A673 (cell line): ENCODE measurements around the gene DLGAP1. TPM values are rescaled to one million over a fixed set of nuclear protein-coding genes. Genes with fewer than 3 reads are reported as not detected.

Source experiments
- BruUV-seq: library from RNA; stranded (reverse); fragments of 400-500 nt; replicated peaks from 2 replicates; lab custom pipeline; 2021; lab: Mats Ljungman, UMichigan
- CTCF ChIA-PET: fragments of 300-600 bp; sonication (Branson Sonifier 250); formaldehyde crosslinking; loops from one replicate; lab custom pipeline; 2022; ENCODE audit warnings: antibody characterized with exemption; lab: Charles Lee
- POLR2A ChIA-PET: fragments of 300-600 bp; sonication (Branson Sonifier 250); formaldehyde crosslinking; loops from one replicate; lab custom pipeline; 2022; ENCODE audit warnings: antibody characterized with exemption; ENCODE audit not compliant: low non-redundant PET; lab: Charles Lee
- DNase-seq: peaks from one replicate; pipeline ENCODE4 v3.0.0-alpha.2; 2015; ENCODE audit warnings: low spot score
- H3K27ac ChIP-seq: fragments of 200-600 bp; sonication (generic); 2 replicates; pipeline ENCODE4 v1.5.1; 2016; ENCODE audit warnings: mixed run types, low read depth, mild to moderate bottlenecking, mixed read lengths, antibody characterized with exemption, low read length; ENCODE audit not compliant: poor library complexity, severe bottlenecking
- H3K27me3 ChIP-seq: fragments of 200-600 bp; sonication (generic); replicated peaks from 2 replicates; pipeline ENCODE4 v1.6.1; 2017; ENCODE audit warnings: mixed run types, low read depth, mild to moderate bottlenecking, mixed read lengths, antibody characterized with exemption, low read length; ENCODE audit not compliant: insufficient read depth, poor library complexity
- H3K36me3 ChIP-seq: fragments of 200-600 bp; sonication (generic); 2 replicates; pipeline ENCODE4 v1.6.1; 2016; ENCODE audit warnings: mixed run types, mild to moderate bottlenecking, mixed read lengths, antibody characterized with exemption, low read length; ENCODE audit not compliant: insufficient read depth, poor library complexity, severe bottlenecking
- H3K4me1 ChIP-seq: fragments of 200-600 bp; sonication (generic); 2 replicates; pipeline ENCODE4 v1.6.1; 2017; ENCODE audit warnings: mixed run types, mild to moderate bottlenecking, mixed read lengths, antibody characterized with exemption, low read length; ENCODE audit not compliant: insufficient read depth, poor library complexity, severe bottlenecking
- H3K4me3 ChIP-seq: fragments of 200-600 bp; sonication (generic); 2 replicates; pipeline ENCODE4 v1.5.1; 2016; ENCODE audit warnings: low read depth, mixed run types, mild to moderate bottlenecking, mixed read lengths, low read length; ENCODE audit not compliant: poor library complexity, severe bottlenecking
- H3K9me3 ChIP-seq: fragments of 200-600 bp; sonication (generic); 2 replicates; pipeline ENCODE4 v1.6.1; 2016; ENCODE audit warnings: mixed run types, low read depth, mild to moderate bottlenecking, mixed read lengths, antibody characterized with exemption, low read length; ENCODE audit not compliant: poor library complexity, severe bottlenecking
- EZH2 ChIP-seq: fragments of 200-600 bp; sonication (generic); IDR thresholded peaks from 2 replicates; pipeline ENCODE4 v1.6.1; 2017; ENCODE audit warnings: borderline replicate concordance, low read depth, mild to moderate bottlenecking, mixed read lengths, antibody characterized with exemption, low read length; ENCODE audit not compliant: poor library complexity, severe bottlenecking
- intact Hi-C: fragments of 100-400 bp; cut with micrococcal nuclease; formaldehyde crosslinking; loops from one replicate; pipeline ENCODE4 v1.10.0; 2022; ENCODE audit not compliant: unreplicated experiment
- total RNA-seq: library from RNA; stranded (reverse); gene quantifications from 2 replicates; pipeline ENCODE4 v1.2.3, GENCODE V29; 2021
- TF ChIP-seq, protein P1 (sequence below): fragments of 300-800, 200-600 bp; sonication (generic); conservative IDR thresholded peaks from 2 replicates; pipeline ENCODE4 v1.5.1; 2017; ENCODE audit warnings: low read depth, mild to moderate bottlenecking, antibody characterized with exemption, low read length, moderate library complexity, mixed read lengths

DLGAP1 gene
- total RNA-seq, 1 experiment from 2014 or later = 135 TPM

DNA sequence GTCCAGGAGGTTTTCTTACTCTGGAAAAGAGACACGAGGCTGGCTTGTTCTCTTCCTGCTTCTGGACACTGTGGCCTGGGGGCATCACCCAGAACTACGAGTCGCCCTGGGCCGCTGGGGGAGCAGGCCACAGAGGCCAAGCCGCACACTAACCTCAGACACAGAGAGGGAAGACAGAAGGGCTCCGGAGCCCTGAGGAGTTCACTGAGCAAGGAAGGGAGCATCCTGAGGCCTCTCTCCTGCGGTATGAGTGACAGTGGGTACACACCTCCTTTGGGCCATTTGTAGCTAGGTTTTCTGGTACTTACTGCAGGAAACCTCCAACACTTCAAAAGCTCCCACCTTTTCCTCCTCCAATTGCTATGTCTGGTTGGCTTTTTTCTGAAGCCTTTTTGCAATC, 494.1 kb downstream of the DLGAP1 start:
- H3K4me1 ChIP-seq = peaks cover 7% of the 10 kb centered on the region
- no peaks in the 10 kb centered on the region for H3K9me3 ChIP-seq
- H3K4me3 ChIP-seq = no peak overlapping the region
- intact Hi-C loops = no loop called here
- no TSS peak for BruUV-seq
- no peak overlapping the region for H3K27ac ChIP-seq
- no peaks in the 10 kb centered on the region for H3K36me3 ChIP-seq
- POLR2A ChIA-PET = no interaction called here
- no peaks in the 10 kb centered on the region for H3K27me3 ChIP-seq
- no peak for DNase-seq
- no peak for TF ChIP-seq EZH2
- TF ChIP-seq, protein P1, sequence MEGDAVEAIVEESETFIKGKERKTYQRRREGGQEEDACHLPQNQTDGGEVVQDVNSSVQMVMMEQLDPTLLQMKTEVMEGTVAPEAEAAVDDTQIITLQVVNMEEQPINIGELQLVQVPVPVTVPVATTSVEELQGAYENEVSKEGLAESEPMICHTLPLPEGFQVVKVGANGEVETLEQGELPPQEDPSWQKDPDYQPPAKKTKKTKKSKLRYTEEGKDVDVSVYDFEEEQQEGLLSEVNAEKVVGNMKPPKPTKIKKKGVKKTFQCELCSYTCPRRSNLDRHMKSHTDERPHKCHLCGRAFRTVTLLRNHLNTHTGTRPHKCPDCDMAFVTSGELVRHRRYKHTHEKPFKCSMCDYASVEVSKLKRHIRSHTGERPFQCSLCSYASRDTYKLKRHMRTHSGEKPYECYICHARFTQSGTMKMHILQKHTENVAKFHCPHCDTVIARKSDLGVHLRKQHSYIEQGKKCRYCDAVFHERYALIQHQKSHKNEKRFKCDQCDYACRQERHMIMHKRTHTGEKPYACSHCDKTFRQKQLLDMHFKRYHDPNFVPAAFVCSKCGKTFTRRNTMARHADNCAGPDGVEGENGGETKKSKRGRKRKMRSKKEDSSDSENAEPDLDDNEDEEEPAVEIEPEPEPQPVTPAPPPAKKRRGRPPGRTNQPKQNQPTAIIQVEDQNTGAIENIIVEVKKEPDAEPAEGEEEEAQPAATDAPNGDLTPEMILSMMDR = no peak
- CTCF ChIA-PET = no interaction called here

DNA sequence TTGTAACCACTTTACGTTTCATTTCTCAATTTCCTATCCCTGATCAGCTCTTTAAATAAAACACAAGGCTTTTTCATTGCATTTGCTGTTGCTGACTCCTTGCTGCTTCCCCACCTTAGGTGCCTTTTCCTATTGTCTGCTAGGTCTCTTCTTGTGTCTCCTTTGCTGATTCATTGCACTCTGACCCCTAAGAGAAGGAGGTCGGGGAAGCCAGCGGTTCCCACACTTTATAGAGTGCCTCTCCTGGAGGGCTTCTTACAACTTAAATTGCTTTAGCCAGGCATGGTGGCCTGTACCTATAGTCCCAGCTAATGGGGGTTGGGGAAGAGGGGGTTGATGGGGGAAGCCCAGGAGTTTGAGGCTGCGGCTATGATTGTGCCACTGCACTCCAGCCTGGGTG, 495.0 kb downstream of the DLGAP1 start:
- no TSS peak for BruUV-seq
- Histone ChIP-seq H3K9me3 (no peaks in the 10 kb centered on the region), H3K36me3 (no peaks in the 10 kb centered on the region), H3K4me3 (no peak overlapping the region), H3K4me1 (peaks cover 7% of the 10 kb centered on the region), H3K27ac (no peak overlapping the region), H3K27me3 (no peaks in the 10 kb centered on the region)
- intact Hi-C loops = no loop called here
- POLR2A ChIA-PET = no interaction called here
- CTCF ChIA-PET = no interaction called here
- no peak for TF ChIP-seq EZH2
- TF ChIP-seq, protein P1 = no peak
- no peak for DNase-seq

DNA sequence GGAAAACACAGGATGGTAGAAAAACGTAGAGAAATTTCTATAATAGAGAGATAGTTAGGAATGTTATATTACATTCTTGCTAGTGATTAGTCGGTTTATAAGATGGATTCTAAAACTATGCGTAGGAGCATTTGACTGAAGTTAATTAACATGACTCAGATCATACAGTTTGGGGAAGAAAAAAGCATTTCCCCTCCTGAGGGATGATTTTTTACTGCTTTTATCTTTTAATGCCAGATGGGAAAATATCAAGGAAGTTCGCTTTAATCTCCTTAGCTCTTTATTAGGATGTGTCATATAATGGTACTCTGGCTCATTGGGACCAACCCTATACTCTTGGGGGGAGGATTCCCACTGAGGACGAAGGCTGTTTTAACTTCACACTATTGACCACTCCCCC, 503.1 kb downstream of the DLGAP1 start:
- Histone ChIP-seq H3K27me3 (no peaks in the 10 kb centered on the region), H3K9me3 (no peaks in the 10 kb centered on the region), H3K36me3 (no peaks in the 10 kb centered on the region), H3K4me1 (no peaks in the 10 kb centered on the region), H3K27ac (no peak overlapping the region), H3K4me3 (no peak overlapping the region)
- CTCF ChIA-PET = no interaction called here
- peak; percentile 68 for DNase-seq
- intact Hi-C loops = no loop called here
- POLR2A ChIA-PET = no interaction called here
- no TSS peak for BruUV-seq
- no peak for TF ChIP-seq EZH2
- TF ChIP-seq, protein P1 = no peak
